D721Med (cell line): ENCODE data around the gene PLD4.

Source experiments
- DNase-seq: peaks from one replicate; pipeline ENCODE4 v3.0.0; 2011; ENCODE audit warnings: low spot score; ENCODE audit not compliant: insufficient read length
- FAIRE-seq: peaks from 2 replicates; lab custom pipeline; 2011; peaks lifted over from hg19 to GRCh38; lab: Jason Lieb, UNC
- TF ChIP-seq, protein P1 (sequence below): IDR thresholded peaks from 2 replicates; pipeline ENCODE4 v1.5.1; 2012; ENCODE audit warnings: mild to moderate bottlenecking, control low read depth; ENCODE audit not compliant: insufficient read depth; ENCODE audit errors: missing control alignments

The PLD4 gene

DNA sequence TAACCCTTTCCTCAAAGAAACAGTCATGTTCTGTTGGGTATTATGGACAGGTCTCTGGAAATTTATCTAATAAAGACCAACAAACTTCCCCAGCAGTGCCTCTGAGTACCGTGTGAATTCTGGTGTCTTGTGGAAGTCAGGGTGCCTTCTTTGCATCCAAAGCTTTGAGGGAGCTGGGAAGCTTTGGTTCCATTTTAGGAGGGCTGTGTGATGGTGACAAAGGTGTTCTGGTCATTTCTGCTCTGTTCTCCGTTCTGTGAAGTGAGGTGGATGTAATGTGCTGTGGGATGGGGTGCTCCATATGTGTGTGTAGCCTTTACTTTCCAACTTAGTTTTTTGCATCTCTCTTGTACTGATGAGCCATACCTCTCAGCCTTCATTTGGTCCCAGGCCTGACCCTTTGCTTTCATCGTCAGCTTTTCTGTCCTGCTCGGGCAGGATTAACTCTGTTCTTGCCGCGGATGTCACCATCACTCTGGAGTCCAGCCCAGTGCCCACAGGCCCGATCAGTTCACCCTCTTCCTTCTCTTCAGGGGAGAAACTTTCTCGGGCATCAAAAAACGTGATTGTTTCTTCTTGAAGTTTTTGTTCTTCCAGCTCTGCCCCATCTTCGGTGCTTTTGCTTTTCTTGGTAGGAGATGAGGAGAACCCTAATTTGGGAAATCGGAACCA, 13.2 kb downstream of the PLD4 start:
- TF ChIP-seq, protein P1, sequence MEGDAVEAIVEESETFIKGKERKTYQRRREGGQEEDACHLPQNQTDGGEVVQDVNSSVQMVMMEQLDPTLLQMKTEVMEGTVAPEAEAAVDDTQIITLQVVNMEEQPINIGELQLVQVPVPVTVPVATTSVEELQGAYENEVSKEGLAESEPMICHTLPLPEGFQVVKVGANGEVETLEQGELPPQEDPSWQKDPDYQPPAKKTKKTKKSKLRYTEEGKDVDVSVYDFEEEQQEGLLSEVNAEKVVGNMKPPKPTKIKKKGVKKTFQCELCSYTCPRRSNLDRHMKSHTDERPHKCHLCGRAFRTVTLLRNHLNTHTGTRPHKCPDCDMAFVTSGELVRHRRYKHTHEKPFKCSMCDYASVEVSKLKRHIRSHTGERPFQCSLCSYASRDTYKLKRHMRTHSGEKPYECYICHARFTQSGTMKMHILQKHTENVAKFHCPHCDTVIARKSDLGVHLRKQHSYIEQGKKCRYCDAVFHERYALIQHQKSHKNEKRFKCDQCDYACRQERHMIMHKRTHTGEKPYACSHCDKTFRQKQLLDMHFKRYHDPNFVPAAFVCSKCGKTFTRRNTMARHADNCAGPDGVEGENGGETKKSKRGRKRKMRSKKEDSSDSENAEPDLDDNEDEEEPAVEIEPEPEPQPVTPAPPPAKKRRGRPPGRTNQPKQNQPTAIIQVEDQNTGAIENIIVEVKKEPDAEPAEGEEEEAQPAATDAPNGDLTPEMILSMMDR, result no peak
- FAIRE-seq (no peak), DNase-seq (no peak)

DNA sequence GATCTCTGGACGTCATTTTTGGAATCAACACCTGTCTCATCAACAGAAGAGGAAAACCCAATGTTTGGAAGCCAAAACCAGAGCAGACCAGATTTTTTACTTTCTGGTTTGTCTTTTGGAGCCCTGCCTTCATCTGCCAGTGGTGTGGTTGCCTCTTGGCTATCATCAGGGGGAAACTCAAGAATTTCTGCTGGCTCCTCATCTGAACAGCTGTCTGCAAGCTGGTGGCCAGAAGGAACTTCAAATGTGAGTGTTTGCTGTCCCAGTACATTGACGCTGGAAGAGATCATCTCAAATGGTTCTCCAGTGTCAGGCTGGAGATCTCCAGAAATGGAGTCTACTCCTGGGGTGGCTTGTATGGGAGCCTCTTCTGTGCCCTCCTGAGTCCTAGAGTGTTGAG, 13.8 kb downstream of the PLD4 start:
- FAIRE-seq (no peak), DNase-seq (no peak)
- TF ChIP-seq, protein P1, result no peak

DNA sequence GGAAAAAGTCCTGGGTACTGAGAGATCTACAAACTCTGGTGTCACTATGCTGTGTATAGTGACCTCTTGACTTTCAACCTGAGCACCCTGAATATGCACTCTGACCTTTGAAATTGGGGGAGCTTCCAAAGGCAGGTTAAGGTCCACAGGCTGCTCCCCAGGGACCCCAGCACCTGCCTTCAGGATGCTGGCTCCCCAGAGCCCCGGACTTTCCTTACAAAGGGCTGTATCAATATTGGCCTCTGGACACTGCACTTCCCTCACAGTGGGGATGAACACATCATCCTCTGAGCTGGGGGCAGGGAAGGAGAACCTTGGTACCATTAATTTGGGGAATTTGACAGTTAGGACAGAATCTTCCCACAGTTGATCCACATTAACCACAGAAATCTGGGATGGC, 14.3 kb downstream of the PLD4 start:
- TF ChIP-seq, protein P1, result no peak
- FAIRE-seq (no peak), DNase-seq (no peak)

DNA sequence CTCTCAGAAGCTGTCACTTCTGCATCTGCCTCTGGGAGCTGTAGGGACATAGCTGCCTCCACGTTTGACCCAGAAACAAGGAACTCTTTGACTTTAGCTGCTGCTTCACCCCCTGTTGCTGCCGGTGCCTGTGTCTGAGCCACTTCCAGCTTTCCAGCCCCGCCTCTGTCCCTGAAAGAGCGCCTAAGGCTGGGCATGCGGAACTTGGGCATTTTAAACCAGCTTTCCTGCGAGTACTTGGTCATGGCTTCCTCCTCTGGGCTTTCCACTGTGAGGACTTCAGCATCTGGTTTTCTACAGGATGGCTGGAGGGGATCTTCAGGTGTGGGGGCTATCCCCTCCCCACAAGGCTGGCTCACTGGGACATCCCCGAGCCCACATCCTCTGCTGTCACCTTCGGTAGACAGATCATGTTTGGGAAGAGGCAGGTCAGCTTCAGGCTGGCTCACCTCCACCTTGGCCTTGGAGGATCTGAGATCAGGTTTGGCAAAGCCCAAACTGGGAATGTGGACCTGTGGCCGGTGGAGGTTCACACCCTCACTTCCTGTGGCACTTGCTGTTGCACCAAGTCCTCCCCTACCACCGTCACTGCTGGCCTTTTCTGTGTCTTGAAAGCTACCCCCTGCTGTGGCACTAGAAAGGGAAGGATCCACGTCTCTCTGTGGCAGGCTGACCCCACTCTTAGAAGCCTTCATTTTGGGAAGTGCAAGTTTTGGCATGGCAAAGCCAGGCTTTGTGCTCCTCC, 15.2 kb downstream of the PLD4 start:
- DNase-seq (no peak), FAIRE-seq (no peak)
- TF ChIP-seq, protein P1, result no peak

DNA sequence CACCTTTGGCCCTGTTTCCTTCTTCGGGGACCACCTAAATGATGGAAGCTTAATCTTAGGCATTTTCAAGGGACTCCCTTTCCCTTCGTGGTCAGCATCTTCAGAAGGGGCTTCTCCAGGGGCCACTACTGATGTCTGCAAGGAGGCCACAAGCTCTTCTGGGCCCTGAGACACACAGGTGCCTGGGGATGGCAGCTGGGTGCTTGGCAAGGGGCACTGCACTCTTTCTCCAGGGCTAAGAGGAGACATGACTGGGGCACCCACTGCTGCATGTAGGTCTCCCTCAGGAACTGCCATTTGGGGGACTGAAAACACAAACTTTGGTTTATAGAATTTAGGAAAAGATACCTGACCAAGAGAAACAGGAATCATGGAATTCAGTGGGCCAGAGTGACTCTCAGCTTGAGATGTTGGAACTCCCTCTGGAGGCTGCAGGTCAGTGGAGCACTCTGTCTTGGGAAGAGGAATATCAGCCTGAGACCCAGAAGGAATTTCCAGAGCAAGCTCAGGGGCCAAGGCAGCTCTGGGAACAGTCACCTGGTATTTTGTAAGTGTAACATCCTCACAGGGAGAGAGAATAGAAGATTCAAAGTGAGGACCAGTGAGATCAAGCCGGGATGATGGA, 16.0 kb downstream of the PLD4 start:
- FAIRE-seq, result no peak
- TF ChIP-seq, protein P1, result no peak
- DNase-seq, result no peak

DNA sequence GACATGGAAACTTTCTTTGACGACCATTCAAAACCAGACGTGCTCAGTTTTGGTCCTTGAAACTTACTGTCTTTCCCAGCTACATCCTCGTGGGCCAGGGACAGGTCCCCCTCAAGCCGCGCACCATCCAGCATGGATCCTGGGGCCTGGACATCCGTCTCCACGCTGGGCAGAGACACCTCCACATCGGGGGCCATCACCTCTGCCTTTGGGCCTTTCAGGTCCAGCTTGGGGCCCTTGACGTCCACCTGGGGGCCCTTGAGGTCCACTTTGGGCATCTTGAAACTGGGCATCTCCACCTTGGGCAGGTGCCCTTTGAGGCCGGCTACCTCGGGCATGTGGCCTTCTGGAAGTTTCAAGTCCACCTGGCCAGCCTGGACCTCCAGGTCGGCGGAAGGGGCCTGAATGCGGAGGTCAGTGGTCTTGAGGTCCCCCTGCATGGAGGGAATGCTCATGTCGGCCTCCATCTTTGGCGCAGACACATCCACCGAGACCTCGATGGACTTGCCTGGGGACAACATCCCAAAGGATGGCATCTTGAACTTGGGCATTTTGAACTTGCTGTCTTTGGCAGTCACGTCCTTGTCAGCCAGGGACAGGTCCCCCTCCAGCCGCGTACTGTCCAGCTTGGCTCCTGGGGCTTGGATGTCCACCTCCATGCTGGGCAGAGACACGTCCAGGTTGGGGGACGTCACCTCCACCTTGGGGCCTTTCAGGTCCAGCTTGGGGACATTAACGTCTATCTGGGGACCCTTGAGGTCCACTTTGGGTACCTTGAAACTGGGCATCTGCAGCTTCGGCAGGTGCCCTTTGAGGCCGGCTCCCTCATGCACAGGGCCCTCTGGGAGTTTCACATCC, 17.1 kb downstream of the PLD4 start:
- TF ChIP-seq, protein P1, result no peak
- DNase-seq, result no peak

More for the DNA sequence above, 17.1 kb downstream of the PLD4 start:
- FAIRE-seq, result no peak
